ENCODE results near the gene TMEM19. TPM values are rescaled to one million over a fixed set of nuclear protein-coding genes. Genes with fewer than 3 reads are reported as not detected.

Gene TMEM19
- total RNA-seq, 1 donor from 2014 or later: 19.4 TPM

GRCh38 chr12:71655907-71656306 is 30.0 kb upstream of the TMEM19 start:
- H3K4me3 Mint-ChIP-seq (ENCODE audit: low read depth): no peak overlapping the region
- DNase-seq (ENCODE audit: low spot score, unreplicated experiment): no peak
- H3K27ac Mint-ChIP-seq: no peak overlapping the region
- no peaks in the 10 kb centered on the region for H3K27me3 Mint-ChIP-seq
- no peak for TF ChIP-seq CTCF (IDR thresholded peaks at IDR 0.05; ENCODE audit: unreplicated experiment)
- H3K9me3 Mint-ChIP-seq (ENCODE audit: low read depth): peaks cover 17% of the 10 kb centered on the region
- H3K4me1 Mint-ChIP-seq (ENCODE audit: low read depth): peaks cover 10% of the 10 kb centered on the region
- H3K36me3 Mint-ChIP-seq (ENCODE audit: insufficient read depth): peaks cover 22% of the 10 kb centered on the region

GRCh38 chr12:71656740-71657139 is 29.1 kb upstream of the TMEM19 start:
- TF ChIP-seq CTCF (IDR thresholded peaks at IDR 0.05; ENCODE audit: unreplicated experiment): no peak
- no peak for DNase-seq (ENCODE audit: low spot score, unreplicated experiment)
- Mint-ChIP-seq H3K36me3 (ENCODE audit: insufficient read depth) (peaks cover 22% of the 10 kb centered on the region), H3K27me3 (no peaks in the 10 kb centered on the region), H3K4me3 (ENCODE audit: low read depth) (no peak overlapping the region), H3K9me3 (ENCODE audit: low read depth) (peaks cover 17% of the 10 kb centered on the region), H3K27ac (no peak overlapping the region), H3K4me1 (ENCODE audit: low read depth) (peaks cover 12% of the 10 kb centered on the region)

DNA sequence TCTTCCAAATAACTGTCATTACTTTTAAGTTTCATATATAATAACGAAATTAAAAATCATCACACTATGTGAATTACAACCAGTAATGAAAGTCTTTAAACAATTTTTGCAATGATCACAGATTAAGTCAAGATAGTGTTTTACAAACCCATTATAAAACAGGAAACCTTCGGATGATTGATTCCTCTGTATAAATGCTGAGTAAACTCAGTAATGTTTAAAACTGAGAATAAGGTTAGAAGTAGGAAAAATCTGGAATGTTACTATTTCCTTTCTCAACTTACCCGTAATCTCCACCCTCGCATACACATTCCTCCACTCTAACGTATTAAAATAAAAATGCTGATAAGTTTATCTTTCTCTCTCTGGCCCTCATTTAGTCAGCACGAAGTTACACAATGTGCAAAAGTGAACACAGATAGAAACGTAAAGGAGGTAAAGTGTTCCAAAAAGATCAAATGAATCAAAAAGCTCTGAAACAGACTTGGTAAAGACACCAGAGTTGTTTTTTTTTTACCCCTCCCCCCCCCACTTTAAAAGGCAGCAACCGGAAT is 23.8 kb upstream of the TMEM19 start:
- H3K9me3 Mint-ChIP-seq (ENCODE audit: low read depth): no peaks in the 10 kb centered on the region
- no peaks in the 10 kb centered on the region for H3K27me3 Mint-ChIP-seq
- no peak for DNase-seq (ENCODE audit: low spot score, unreplicated experiment)
- H3K36me3 Mint-ChIP-seq (ENCODE audit: insufficient read depth): peaks cover 23% of the 10 kb centered on the region
- peaks cover 23% of the 10 kb centered on the region for H3K4me1 Mint-ChIP-seq (ENCODE audit: low read depth)
- H3K4me3 Mint-ChIP-seq (ENCODE audit: low read depth): peak overlapping the region; percentile 99
- peak overlapping the region; percentile 100 for H3K27ac Mint-ChIP-seq
- no peak for TF ChIP-seq CTCF (IDR thresholded peaks at IDR 0.05; ENCODE audit: unreplicated experiment)

GRCh38 chr12:71662849-71663560 is 22.9 kb upstream of the TMEM19 start:
- no peak for TF ChIP-seq CTCF (IDR thresholded peaks at IDR 0.05; ENCODE audit: unreplicated experiment)
- Mint-ChIP-seq H3K4me3 (ENCODE audit: low read depth) (peak overlapping the region; percentile 99), H3K27ac (peak overlapping the region; percentile 100), H3K36me3 (ENCODE audit: insufficient read depth) (peaks cover 22% of the 10 kb centered on the region), H3K4me1 (ENCODE audit: low read depth) (peaks cover 22% of the 10 kb centered on the region), H3K9me3 (ENCODE audit: low read depth) (no peaks in the 10 kb centered on the region), H3K27me3 (no peaks in the 10 kb centered on the region)
- peak; percentile 52 for DNase-seq (ENCODE audit: low spot score, unreplicated experiment)

- DNase-seq (ENCODE audit: low spot score, unreplicated experiment): peak; percentile 78
- Mint-ChIP-seq H3K27ac (peak within 1 kb of the TSS; percentile 100), H3K9me3 (ENCODE audit: low read depth) (no peaks in the 10 kb centered on the region), H3K36me3 (ENCODE audit: insufficient read depth) (peaks cover 16% of the 10 kb centered on the region), H3K27me3 (no peaks in the 10 kb centered on the region), H3K4me3 (ENCODE audit: low read depth) (peak within 1 kb of the TSS; percentile 99), H3K4me1 (ENCODE audit: low read depth) (peaks cover 22% of the 10 kb centered on the region)
- TF ChIP-seq CTCF (IDR thresholded peaks at IDR 0.05; ENCODE audit: unreplicated experiment): peak; percentile 15
Measured at GRCh38 chr12:71663561-71664410, 22.1 kb upstream of the TMEM19 start, which contains the start of the genes THAP2 and ZFC3H1. THAP2 (plus strand) TSS chr12:71664301; CDS start chr12:71664510, 209 bp downstream. ZFC3H1 (minus strand) TSS chr12:71663848; CDS start chr12:71663610, 238 bp downstream.
